Muscle layer of colon (tissue), 2 donors: ENCODE data around the gene SLFN12.
"Not testable (repeated sequence)": the region's sequence is repeated elsewhere in the genome, so short reads cannot be mapped to it uniquely, and the experiment has no call there.

Source experiments
- H3K27ac ChIP-seq: one replicate; pipeline ENCODE4 v1.7.0; 2013; ENCODE audit warnings: low read depth, mild to moderate bottlenecking, low read length, moderate library complexity
- H3K27me3 ChIP-seq, 2 donors: one replicate each; pipeline ENCODE4 v1.7.0; 2013; ENCODE audit warnings: low read length in 2 of 2, mild to moderate bottlenecking in 2 of 2; ENCODE audit not compliant: insufficient read depth in 2 of 2, control insufficient read depth in 1 of 2
- H3K36me3 ChIP-seq: one replicate; pipeline ENCODE4 v1.7.0; 2013; ENCODE audit warnings: mild to moderate bottlenecking, low read length; ENCODE audit not compliant: insufficient read depth
- H3K4me1 ChIP-seq: one replicate; pipeline ENCODE4 v1.7.0; 2013; ENCODE audit warnings: mild to moderate bottlenecking, low read length; ENCODE audit not compliant: insufficient read depth
- H3K4me3 ChIP-seq, 2 donors: one replicate each; pipeline ENCODE4 v1.7.0; 2013; ENCODE audit warnings: low read length in 2 of 2, low read depth in 1 of 2, mild to moderate bottlenecking in 1 of 2, moderate library complexity in 1 of 2
- H3K9ac ChIP-seq: one replicate; pipeline ENCODE4 v1.7.0; 2013; ENCODE audit warnings: low read length
- H3K9me3 ChIP-seq: one replicate; pipeline ENCODE4 v1.7.0; 2013; ENCODE audit warnings: mild to moderate bottlenecking, low read length
- donor health status: abdominal sarcoma.
- donor health status: Adenocarcinoma of cecum.

Gene SLFN12

GRCh38 chr17:35432176-35433074 is at the start of gene SLFN12:
Gene SLFN12 (minus strand): TSS chr17:35432500. CDS start chr17:35423028, 9,472 bp downstream.
- Histone ChIP-seq H3K4me1 (peaks cover 19% of the 10 kb centered on the region), H3K27ac (peak within 1 kb of the TSS; percentile 86), H3K9ac (peak within 1 kb of the TSS; percentile 2), H3K4me3 (peak within 1 kb of the TSS; percentile 67 to 78), H3K36me3 (no peaks in the 10 kb centered on the region), H3K9me3 (no peaks in the 10 kb centered on the region), H3K27me3 (no peaks in the 10 kb centered on the region)

- H3K4me3 ChIP-seq, result no peak overlapping the region
- peaks cover 0 to 9% of the 10 kb centered on the region in 2 donors for H3K27me3 ChIP-seq
- H3K9me3 ChIP-seq, result no peaks in the 10 kb centered on the region
- no peaks in the 10 kb centered on the region for H3K36me3 ChIP-seq
- no peak overlapping the region for H3K27ac ChIP-seq
- no peaks in the 10 kb centered on the region for H3K4me1 ChIP-seq
- no peak overlapping the region for H3K9ac ChIP-seq
Measured at GRCh38 chr17:35479271-35479670, 47.0 kb upstream of the SLFN12 start.

- Histone ChIP-seq H3K27ac (no peak overlapping the region), H3K9ac (no peak overlapping the region), H3K4me1 (no peaks in the 10 kb centered on the region), H3K36me3 (no peaks in the 10 kb centered on the region), H3K9me3 (no peaks in the 10 kb centered on the region), H3K27me3 (peaks cover 0 to 7% of the 10 kb centered on the region in 2 donors), H3K4me3 (no peak overlapping the region)
Measured at GRCh38 chr17:35477248-35477647, 44.9 kb upstream of the SLFN12 start.

GRCh38 chr17:35476283-35476820 is 44.1 kb upstream of the SLFN12 start:
- Histone ChIP-seq H3K27ac (no peak overlapping the region), H3K4me1 (no peaks in the 10 kb centered on the region), H3K4me3 (no peak overlapping the region), H3K9me3 (no peaks in the 10 kb centered on the region), H3K9ac (no peak overlapping the region), H3K27me3 (peaks cover 0 to 7% of the 10 kb centered on the region in 2 donors), H3K36me3 (no peaks in the 10 kb centered on the region)

- H3K9ac ChIP-seq, result no peak overlapping the region
- H3K27ac ChIP-seq, result no peak overlapping the region
- H3K27me3 ChIP-seq, result peaks cover 1 to 4% of the 10 kb centered on the region in 2 donors
Measured at GRCh38 chr17:35468475-35468874, 36.2 kb upstream of the SLFN12 start.

GRCh38 chr17:35467824-35468223 is 35.5 kb upstream of the SLFN12 start:
- H3K27me3 ChIP-seq, result peaks cover 8 to 10% of the 10 kb centered on the region in 2 donors
- H3K27ac ChIP-seq, result no peak overlapping the region
- H3K9me3 ChIP-seq, result no peaks in the 10 kb centered on the region
- no peak overlapping the region for H3K9ac ChIP-seq
- no peaks in the 10 kb centered on the region for H3K4me1 ChIP-seq
- no peak overlapping the region for H3K4me3 ChIP-seq
- H3K36me3 ChIP-seq, result no peaks in the 10 kb centered on the region

More at GRCh38 chr17:35468475-35468874, 36.2 kb upstream of the SLFN12 start:
- no peaks in the 10 kb centered on the region for H3K4me1 ChIP-seq
- no peaks in the 10 kb centered on the region for H3K36me3 ChIP-seq
- H3K9me3 ChIP-seq, result no peaks in the 10 kb centered on the region
- H3K4me3 ChIP-seq, result no peak overlapping the region

GRCh38 chr17:35460354-35460851 is 28.1 kb upstream of the SLFN12 start:
- Histone ChIP-seq H3K4me3 (no peak overlapping the region), H3K27me3 (peaks cover 17 to 30% of the 10 kb centered on the region in 2 donors)

GRCh38 chr17:35454035-35454434 is 21.7 kb upstream of the SLFN12 start:
- not testable (repeated sequence) for H3K9ac ChIP-seq, H3K4me1 ChIP-seq, H3K4me3 ChIP-seq, H3K9me3 ChIP-seq, H3K27me3 ChIP-seq, H3K36me3 ChIP-seq, H3K27ac ChIP-seq

More at GRCh38 chr17:35460354-35460851, 28.1 kb upstream of the SLFN12 start:
- Histone ChIP-seq H3K27ac (no peak overlapping the region), H3K9ac (no peak overlapping the region), H3K4me1 (no peaks in the 10 kb centered on the region), H3K36me3 (no peaks in the 10 kb centered on the region), H3K9me3 (no peaks in the 10 kb centered on the region)

- H3K27ac ChIP-seq, result no peak overlapping the region
- H3K27me3 ChIP-seq, result no peaks in the 10 kb centered on the region
- H3K9me3 ChIP-seq, result no peaks in the 10 kb centered on the region
- H3K9ac ChIP-seq, result no peak overlapping the region
- no peak overlapping the region for H3K4me3 ChIP-seq
- no peaks in the 10 kb centered on the region for H3K4me1 ChIP-seq
- no peaks in the 10 kb centered on the region for H3K36me3 ChIP-seq
Measured at GRCh38 chr17:35453171-35453570, 20.9 kb upstream of the SLFN12 start.

GRCh38 chr17:35449371-35449931 is 17.2 kb upstream of the SLFN12 start:
- H3K4me3 ChIP-seq, result peak overlapping the region in 1 of 2 donors; percentile 73
- no peaks in the 10 kb centered on the region for H3K9me3 ChIP-seq
- peak overlapping the region; percentile 63 for H3K27ac ChIP-seq
- H3K4me1 ChIP-seq, result peaks cover 8% of the 10 kb centered on the region
- no peaks in the 10 kb centered on the region for H3K36me3 ChIP-seq
- H3K27me3 ChIP-seq, result no peaks in the 10 kb centered on the region
- H3K9ac ChIP-seq, result no peak overlapping the region

GRCh38 chr17:35448899-35449227 is 16.6 kb upstream of the SLFN12 start:
- peaks cover 8% of the 10 kb centered on the region for H3K4me1 ChIP-seq
- no peaks in the 10 kb centered on the region for H3K27me3 ChIP-seq
- peak overlapping the region; percentile 39 for H3K9ac ChIP-seq
- peak overlapping the region; percentile 18 for H3K27ac ChIP-seq
- H3K36me3 ChIP-seq, result no peaks in the 10 kb centered on the region
- no peaks in the 10 kb centered on the region for H3K9me3 ChIP-seq
- H3K4me3 ChIP-seq, result peak overlapping the region; percentile 70 to 73
